Measurements from ENCODE around the gene OGFOD3. TPM values are rescaled to one million over a fixed set of nuclear protein-coding genes. Genes with fewer than 3 reads are reported as not detected.
A peak's percentile ranks its signal among the peaks of the same experiment; 100 is the strongest.

The OGFOD3 gene
- total RNA-seq, 1 experiment from 2014 or later: 53.6 TPM

DNA sequence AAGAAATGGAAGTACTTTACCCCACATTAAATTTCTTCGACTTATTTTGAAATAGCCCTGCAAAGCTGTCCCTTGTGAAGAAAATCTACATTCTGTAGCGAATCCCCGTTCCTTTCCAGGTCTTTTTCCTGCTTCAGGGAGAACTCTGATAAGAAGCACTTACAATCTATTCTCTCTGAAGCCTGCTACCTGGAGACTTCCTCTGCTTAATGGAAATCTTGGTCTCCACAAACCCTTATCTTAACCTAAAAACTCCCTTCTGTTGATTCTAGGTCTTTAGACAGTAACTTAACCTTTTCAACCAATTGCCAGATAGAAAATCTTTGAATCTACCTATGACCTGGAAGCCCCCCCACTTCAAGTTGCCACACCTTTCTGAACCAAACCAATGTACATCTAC, 33.8 kb upstream of the OGFOD3 start (continued):
- TF ChIP-seq REST (IDR thresholded peaks at IDR 0.05; ENCODE audit: low read depth): no peak
- TF ChIP-seq ZNF274 (IDR thresholded peaks at IDR 0.05; ENCODE audit: low read depth, low read length): no peak
- no peak for TF ChIP-seq EZH2phosphoT487 (IDR thresholded peaks at IDR 0.05; ENCODE audit: borderline replicate concordance)
- TF ChIP-seq, protein P1, sequence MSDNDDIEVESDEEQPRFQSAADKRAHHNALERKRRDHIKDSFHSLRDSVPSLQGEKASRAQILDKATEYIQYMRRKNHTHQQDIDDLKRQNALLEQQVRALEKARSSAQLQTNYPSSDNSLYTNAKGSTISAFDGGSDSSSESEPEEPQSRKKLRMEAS (IDR thresholded peaks at IDR 0.05): no peak
- TF ChIP-seq EGR1 (IDR thresholded peaks at IDR 0.05; ENCODE audit: low read depth): no peak
- no peak for TF ChIP-seq TCF7L2 (IDR thresholded peaks at IDR 0.05; ENCODE audit: borderline replicate concordance, extremely low read depth, insufficient read depth, insufficient read length)
- no peak for TF ChIP-seq FOSL1 (IDR thresholded peaks at IDR 0.05; ENCODE audit: low read depth)
- no peak for TF ChIP-seq JUND (IDR thresholded peaks at IDR 0.05)

DNA sequence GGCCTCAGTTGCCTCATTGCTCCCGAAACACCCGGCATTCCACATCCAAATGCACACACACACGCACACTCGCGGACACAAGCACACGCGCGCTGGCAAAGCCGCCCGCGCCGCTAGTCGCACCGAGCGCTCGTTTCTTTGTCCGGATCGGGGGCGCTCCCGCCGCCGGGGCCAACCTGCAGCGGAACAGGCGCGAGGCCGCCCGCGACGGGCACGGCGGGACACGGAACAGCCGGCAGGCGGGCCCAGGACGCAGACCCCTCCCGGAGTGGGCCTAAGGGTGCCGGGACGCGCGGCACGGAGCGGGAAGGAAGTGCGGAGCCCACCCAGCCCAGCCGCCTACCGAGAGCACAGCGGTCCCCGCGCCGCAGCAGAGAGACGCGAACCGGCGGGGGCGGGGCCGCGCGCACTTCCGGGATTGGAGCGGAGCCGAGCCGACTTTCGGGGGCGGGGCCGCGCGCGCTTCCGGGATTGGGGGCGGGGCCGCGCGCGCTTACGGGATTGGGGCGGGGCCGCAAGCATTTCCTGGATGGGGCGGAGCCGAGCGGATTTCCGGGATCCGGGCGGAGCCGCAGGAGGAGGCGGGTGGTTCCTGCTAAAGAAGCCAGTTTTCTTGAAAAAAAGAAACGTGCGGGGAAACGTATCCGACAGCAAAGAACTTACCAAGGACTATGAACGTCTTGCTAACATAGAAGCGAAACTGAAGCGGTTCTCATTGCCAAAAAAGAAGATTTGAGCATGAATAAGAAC, 32.1 kb upstream of the OGFOD3 start, which contains the start of gene CYBC1:
Gene CYBC1 (minus strand): TSS at position 396 of the 750 bp plus-strand sequence. CDS start 1,498 bp downstream, outside the sequence.
- H3K9me2 ChIP-seq (ENCODE audit: insufficient read depth): no peaks in the 10 kb centered on the region
- ATAC-seq: peak; percentile 95
- H3K79me2 ChIP-seq (ENCODE audit: insufficient read depth, low read length): peaks cover 15% of the 10 kb centered on the region
- peak; percentile 80 for DNase-seq (ENCODE audit: low read depth, low spot score)
- H3K36me3 ChIP-seq (ENCODE audit: control insufficient read depth in 1 of 2, insufficient read depth in 2 of 2, low read length in 2 of 2): peaks cover 0 to 5% of the 10 kb centered on the region in 2 experiments; a peak in 1 of 4 replicates
- H3K4me3 ChIP-seq (replicated peaks in 1 of 2; ENCODE audit: low read depth in 1 of 2, low read length in 2 of 2): peak within 1 kb of the TSS; percentile 70 to 100
- POLR2A ChIA-PET: no interaction called here
- peak; percentile 99; the same call in 1 of the 2 replicates for TF ChIP-seq ELF1 (IDR thresholded peaks at IDR 0.05; ENCODE audit: borderline replicate concordance, low read depth)
- TF ChIP-seq SIN3A (IDR thresholded peaks at IDR 0.05; ENCODE audit: low read depth): peak; percentile 90
- peak; percentile 61 for TF ChIP-seq YY1 (IDR thresholded peaks at IDR 0.05; ENCODE audit: extremely low read depth, insufficient replicate concordance, low read depth, low read length)
- TF ChIP-seq FOSL1 (IDR thresholded peaks at IDR 0.05; ENCODE audit: low read depth): no peak
- TF ChIP-seq, protein P1 (IDR thresholded peaks at IDR 0.05): peak; percentile 69
- TF ChIP-seq EGR1 (IDR thresholded peaks at IDR 0.05; ENCODE audit: low read depth): peak; percentile 88
- TF ChIP-seq POLR2AphosphoS5 (IDR thresholded peaks at IDR 0.05; ENCODE audit: low read depth, low read length): peak; percentile 84
- no peak for TF ChIP-seq JUND (IDR thresholded peaks at IDR 0.05)
- TF ChIP-seq SP1 (IDR thresholded peaks at IDR 0.05; ENCODE audit: low read depth): peak; percentile 70
- peak; percentile 82; the same call in 1 of the 2 replicates for TF ChIP-seq ZFX (IDR thresholded peaks at IDR 0.05)
- no peak for TF ChIP-seq REST (IDR thresholded peaks at IDR 0.05; ENCODE audit: low read depth)
- no peak for TF ChIP-seq ATF3 (IDR thresholded peaks at IDR 0.05)
- TF ChIP-seq POLR2A (IDR thresholded peaks at IDR 0.05; ENCODE audit: borderline replicate concordance, extremely low read depth, insufficient read depth, insufficient read length): peak; percentile 76
- no TSS peak for BruUV-seq (replicated peaks)
- peak within 1 kb of the TSS; percentile 81 for H3K27ac ChIP-seq (ENCODE audit: low read depth, low read length)
- H3K9me3 ChIP-seq (ENCODE audit: control insufficient read depth in 1 of 2, insufficient read depth in 1 of 2, low read depth in 1 of 2, low read length in 2 of 2): no peaks in the 10 kb centered on the region
- H2AFZ ChIP-seq (ENCODE audit: low read depth, low read length, poor library complexity, severe bottlenecking): peak within 1 kb of the TSS; percentile 70
- H3K4me1 ChIP-seq (ENCODE audit: control insufficient read depth in 1 of 2, insufficient read depth in 2 of 2, low read length in 2 of 2): peaks cover 9 to 19% of the 10 kb centered on the region in 2 experiments
- H4K20me1 ChIP-seq (ENCODE audit: insufficient read depth): no peaks in the 10 kb centered on the region
- CTCF ChIA-PET: no interaction called here
- H3K27me3 ChIP-seq (ENCODE audit: insufficient read depth, low read length): no peaks in the 10 kb centered on the region
- RAD21 ChIA-PET (ENCODE audit: low non-redundant PET in 1 of 2, low total read pairs in 2 of 2, uncharacterized antibody in 2 of 2, unreplicated experiment in 2 of 2): no interaction called here
- peak within 1 kb of the TSS; percentile 93 for H3K4me2 ChIP-seq (ENCODE audit: low read length)
- H3K9ac ChIP-seq (ENCODE audit: low read length): peak within 1 kb of the TSS; percentile 99
- intact Hi-C loops (cut with micrococcal nuclease): loop anchor here (1.0 to 5.0 kb wide), 2 partner anchors 8 to 302 kb away; partner anchors contain the start of genes NARF and TBCD

Measured in HCT116 (cell line).